Measurements from ENCODE around the gene NPSR1.

NPSR1 gene

GRCh38 chr7:34718867-34719266, 60.8 kb downstream of the NPSR1 start:
- H3K4me3 ChIP-seq (ENCODE audit: low read length) = no peak overlapping the region
- DNase-seq (ENCODE audit: low read depth, low spot score) = no peak

- no peak for DNase-seq (ENCODE audit: low read depth, low spot score)
Measured at GRCh38 chr7:34719636-34720035, 61.6 kb downstream of the NPSR1 start.

GRCh38 chr7:34720289-34720688, 62.3 kb downstream of the NPSR1 start:
- no peak overlapping the region for H3K4me3 ChIP-seq (ENCODE audit: low read length)
- DNase-seq (ENCODE audit: low read depth, low spot score) = no peak

More at GRCh38 chr7:34719636-34720035, 61.6 kb downstream of the NPSR1 start:
- no peak overlapping the region for H3K4me3 ChIP-seq (ENCODE audit: low read length)

GRCh38 chr7:34723338-34723737, 65.3 kb downstream of the NPSR1 start:
- no peak for DNase-seq (ENCODE audit: low read depth, low spot score)
- no peak overlapping the region for H3K4me3 ChIP-seq (ENCODE audit: low read length)

- DNase-seq (ENCODE audit: low read depth, low spot score) = no peak
- H3K4me3 ChIP-seq (ENCODE audit: low read length) = no peak overlapping the region
Measured at GRCh38 chr7:34723866-34724490, 66.0 kb downstream of the NPSR1 start.

- no peak overlapping the region for H3K4me3 ChIP-seq (ENCODE audit: low read length)
- no peak for DNase-seq (ENCODE audit: low read depth, low spot score)
Measured at GRCh38 chr7:34726221-34726620, 68.2 kb downstream of the NPSR1 start.

GRCh38 chr7:34727464-34727995, 69.5 kb downstream of the NPSR1 start:
- no peak overlapping the region for H3K4me3 ChIP-seq (ENCODE audit: low read length)
- DNase-seq (ENCODE audit: low read depth, low spot score) = no peak

GRCh38 chr7:34728156-34728555, 70.1 kb downstream of the NPSR1 start:
- DNase-seq (ENCODE audit: low read depth, low spot score) = no peak
- H3K4me3 ChIP-seq (ENCODE audit: low read length) = no peak overlapping the region

- DNase-seq (ENCODE audit: low read depth, low spot score) = no peak
- no peak overlapping the region for H3K4me3 ChIP-seq (ENCODE audit: low read length)
Measured at GRCh38 chr7:34734771-34735170, 76.8 kb downstream of the NPSR1 start.

GRCh38 chr7:34735526-34735925, 77.5 kb downstream of the NPSR1 start:
- H3K4me3 ChIP-seq (ENCODE audit: low read length) = no peak overlapping the region
- no peak for DNase-seq (ENCODE audit: low read depth, low spot score)

GRCh38 chr7:34739651-34740300, 81.8 kb downstream of the NPSR1 start:
- H3K4me3 ChIP-seq (ENCODE audit: low read length) = no peak overlapping the region
- no peak for DNase-seq (ENCODE audit: low read depth, low spot score)

GRCh38 chr7:34740840-34741239, 82.8 kb downstream of the NPSR1 start:
- no peak overlapping the region for H3K4me3 ChIP-seq (ENCODE audit: low read length)
- no peak for DNase-seq (ENCODE audit: low read depth, low spot score)

GRCh38 chr7:34747176-34747781, 89.3 kb downstream of the NPSR1 start:
- H3K4me3 ChIP-seq (ENCODE audit: low read length) = no peak overlapping the region
- DNase-seq (ENCODE audit: low read depth, low spot score) = no peak

GRCh38 chr7:34747867-34748727, 90.1 kb downstream of the NPSR1 start:
- H3K4me3 ChIP-seq (ENCODE audit: low read length) = no peak overlapping the region
- DNase-seq (ENCODE audit: low read depth, low spot score) = no peak

- no peak overlapping the region for H3K4me3 ChIP-seq (ENCODE audit: low read length)
- DNase-seq (ENCODE audit: low read depth, low spot score) = no peak
Measured at GRCh38 chr7:34748728-34749089, 90.7 kb downstream of the NPSR1 start.

GRCh38 chr7:34749446-34749845, 91.4 kb downstream of the NPSR1 start:
- H3K4me3 ChIP-seq (ENCODE audit: low read length) = no peak overlapping the region
- no peak for DNase-seq (ENCODE audit: low read depth, low spot score)

- H3K4me3 ChIP-seq (ENCODE audit: low read length) = no peak overlapping the region
Measured at GRCh38 chr7:34750209-34750608, 92.2 kb downstream of the NPSR1 start.

GRCh38 chr7:34750636-34751035, 92.6 kb downstream of the NPSR1 start:
- no peak overlapping the region for H3K4me3 ChIP-seq (ENCODE audit: low read length)
- DNase-seq (ENCODE audit: low read depth, low spot score) = no peak

More at GRCh38 chr7:34750209-34750608, 92.2 kb downstream of the NPSR1 start:
- no peak for DNase-seq (ENCODE audit: low read depth, low spot score)

Data from Jurkat, Clone E6-1 (cell line).